HG03442 (cell line): Measurements from ENCODE around the gene YAF2.

Experiments
- ATAC-seq: cut with Tn5 transposase; IDR thresholded peaks from one replicate; pipeline ENCODE4 v1.9.1; 2021; ENCODE audit warnings: mild to moderate bottlenecking, moderate library complexity; ENCODE audit not compliant: unreplicated experiment

The YAF2 gene

GRCh38 chr12:42238240-42239140 is at the start of gene YAF2:
TSS of gene YAF2 (minus strand) at chr12:42238248. CDS start at chr12:42238180, 68 bp downstream.
- ATAC-seq, result peak; percentile 79

- ATAC-seq, result no peak
Measured at GRCh38 chr12:42286741-42287140, 48.7 kb upstream of the YAF2 start.

GRCh38 chr12:42285431-42285830 is 47.4 kb upstream of the YAF2 start:
- no peak for ATAC-seq

GRCh38 chr12:42284876-42285275 is 46.8 kb upstream of the YAF2 start:
- no peak for ATAC-seq

GRCh38 chr12:42284157-42284556 is 46.1 kb upstream of the YAF2 start:
- ATAC-seq, result peak; percentile 42

GRCh38 chr12:42283739-42284138 is 45.7 kb upstream of the YAF2 start:
- ATAC-seq, result no peak

GRCh38 chr12:42282294-42282693 is 44.2 kb upstream of the YAF2 start:
- ATAC-seq, result no peak

- ATAC-seq, result no peak
Measured at GRCh38 chr12:42281844-42282243, 43.8 kb upstream of the YAF2 start.

GRCh38 chr12:42281278-42281677 is 43.2 kb upstream of the YAF2 start:
- ATAC-seq, result no peak

- no peak for ATAC-seq
Measured at GRCh38 chr12:42278128-42278510, 40.1 kb upstream of the YAF2 start.

GRCh38 chr12:42277396-42278127 is 39.5 kb upstream of the YAF2 start:
- no peak for ATAC-seq

- ATAC-seq, result no peak
Measured at GRCh38 chr12:42275499-42275898, 37.5 kb upstream of the YAF2 start.

GRCh38 chr12:42273706-42274105 is 35.7 kb upstream of the YAF2 start:
- ATAC-seq, result no peak

- no peak for ATAC-seq
Measured at GRCh38 chr12:42270596-42270995, 32.5 kb upstream of the YAF2 start.

GRCh38 chr12:42267413-42268190 is 29.6 kb upstream of the YAF2 start:
- no peak for ATAC-seq

- ATAC-seq, result no peak
Measured at GRCh38 chr12:42266579-42267230, 28.7 kb upstream of the YAF2 start.

- ATAC-seq, result no peak
Measured at GRCh38 chr12:42262271-42262670, 24.2 kb upstream of the YAF2 start.

GRCh38 chr12:42261708-42262107 is 23.7 kb upstream of the YAF2 start:
- ATAC-seq, result no peak

GRCh38 chr12:42260518-42260917 is 22.5 kb upstream of the YAF2 start:
- ATAC-seq, result no peak

- ATAC-seq, result no peak
Measured at GRCh38 chr12:42259699-42260098, 21.7 kb upstream of the YAF2 start.

- no peak for ATAC-seq
Measured at GRCh38 chr12:42255866-42256261, 17.8 kb upstream of the YAF2 start.
